ENCODE measurements around the gene DSCAML1. TPM values are rescaled to one million over a fixed set of nuclear protein-coding genes. Genes with fewer than 3 reads are reported as not detected.

Gene DSCAML1
- total and polyA plus RNA-seq, 9 of the 15 experiments (the other 6 are each of a cell fraction or from before 2014, with no cell fraction given): not detected

DNA sequence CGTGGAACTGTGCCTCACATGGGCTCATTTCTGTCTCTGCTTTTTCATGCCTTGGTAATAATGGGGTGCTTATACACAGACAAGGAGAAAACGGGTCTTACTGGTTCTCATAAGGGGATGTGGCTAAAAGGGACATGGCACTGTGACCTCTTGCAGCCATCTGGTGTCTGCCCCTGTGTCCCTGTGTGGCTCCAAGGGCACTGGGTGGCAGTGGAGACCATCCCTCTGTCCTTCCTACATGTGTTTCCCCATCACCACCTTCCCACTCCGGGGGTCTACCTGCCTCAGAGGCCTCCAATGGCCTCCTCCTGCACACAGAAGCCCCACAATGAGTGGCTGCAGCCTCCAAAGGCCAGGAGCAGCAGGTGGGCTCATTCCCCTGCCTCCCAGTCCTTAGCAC is 248.1 kb downstream of the DSCAML1 start:
- Histone ChIP-seq H3K27me3 (ENCODE audit: control insufficient read depth in 2 of 2, insufficient read depth in 2 of 2, low read length in 2 of 2) (peaks cover 12 to 73% of the 10 kb centered on the region in 2 experiments; a peak in 4 of 5 replicates), H3K4me3 (no peak overlapping the region), H4K20me1 (replicated peaks; ENCODE audit: control insufficient read depth, insufficient read depth, low read length) (peaks cover 5% of the 10 kb centered on the region; the same call in 1 of the 2 replicates), H3K9me3 (replicated peaks; ENCODE audit: control insufficient read depth, insufficient read depth, low read depth, low read length) (no peaks in the 10 kb centered on the region), H3K36me3 (ENCODE audit: control insufficient read depth, insufficient read depth, low read length) (no peaks in the 10 kb centered on the region), H3K79me2 (ENCODE audit: control insufficient read depth, insufficient read depth, low read length) (no peaks in the 10 kb centered on the region), H3K27ac (ENCODE audit: extremely low read depth, low read depth, low read length) (no peak overlapping the region), H3K4me1 (replicated peaks in 1 of 2; ENCODE audit: control insufficient read depth in 2 of 2, insufficient read depth in 2 of 2, low read length in 2 of 2) (no peaks in the 10 kb centered on the region), H3K9ac (ENCODE audit: insufficient read depth in 1 of 2, low read depth in 2 of 2, low read length in 2 of 2) (no peak overlapping the region), H2AFZ (ENCODE audit: low read depth, low read length) (no peak overlapping the region), H3K9me1 (ENCODE audit: control insufficient read depth, insufficient read depth, low read length) (peaks cover 3% of the 10 kb centered on the region), H3K4me2 (ENCODE audit: insufficient read depth, low read length) (no peak overlapping the region)
- 0% methylated on average over 3 of the region's 3 CpGs for WGBS (ENCODE audit: insufficient coverage, low coverage, missing lambda C conversion rate)
- CTCF ChIA-PET (ENCODE audit: low intra/inter-chr PET ratio): no interaction called here
- no peak for DNase-seq (ENCODE audit: extremely low read depth in 1 of 4, low spot score in 3 of 4)
- in situ Hi-C loops (cut with MboI) (no loop called here), intact Hi-C loops (cut with micrococcal nuclease) (no loop called here)
- no TSS peak for BruUV-seq (replicated peaks)
- ATAC-seq: no peak
- TF ChIP-seq TAF15 (IDR thresholded peaks at IDR 0.05; ENCODE audit: low read depth, low read length) (no peak), SP2 (IDR thresholded peaks at IDR 0.05; ENCODE audit: extremely low read depth, low read depth, low read length, poor library complexity, severe bottlenecking) (no peak), PTRF (tag; IDR thresholded peaks at IDR 0.05) (no peak), ZNF444 (CRISPR knock-in tag; IDR thresholded peaks at IDR 0.05) (no peak), NBN (IDR thresholded peaks at IDR 0.05; ENCODE audit: low read depth) (no peak), NONO (IDR thresholded peaks at IDR 0.05; ENCODE audit: low read depth in 2 of 2, low read length in 1 of 2) (no peak)
- FAIRE-seq: peak; percentile 23
- POLR2A ChIA-PET: no interaction called here

DNA sequence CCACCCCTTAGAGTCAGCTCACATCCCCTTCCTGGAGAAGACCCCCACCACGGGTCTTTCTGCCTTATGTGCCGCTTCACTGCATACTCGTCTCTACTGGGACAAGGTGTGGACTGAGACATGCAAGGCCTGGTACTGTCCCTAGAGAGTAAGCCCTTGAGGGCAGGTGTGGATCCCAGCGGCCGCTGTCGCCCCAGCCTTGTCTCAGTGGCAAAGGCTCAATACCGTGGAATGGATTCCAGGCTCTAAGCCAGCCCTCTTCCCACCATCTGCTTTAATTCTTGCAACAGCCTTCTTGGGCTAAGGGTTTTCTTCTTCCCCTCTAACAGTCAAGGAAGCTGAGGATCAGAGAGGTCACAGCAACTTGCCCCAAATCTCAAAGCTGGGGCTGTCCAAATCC is 249.1 kb downstream of the DSCAML1 start:
- H3K9ac ChIP-seq (ENCODE audit: insufficient read depth in 1 of 2, low read depth in 2 of 2, low read length in 2 of 2): no peak overlapping the region
- H3K4me2 ChIP-seq (ENCODE audit: insufficient read depth, low read length): no peak overlapping the region
- no peak for ATAC-seq
- H2AFZ ChIP-seq (ENCODE audit: low read depth, low read length): no peak overlapping the region
- CTCF ChIA-PET (ENCODE audit: low intra/inter-chr PET ratio): no interaction called here
- BruUV-seq (replicated peaks): no TSS peak
- FAIRE-seq: no peak
- peaks cover 3% of the 10 kb centered on the region for H3K9me1 ChIP-seq (ENCODE audit: control insufficient read depth, insufficient read depth, low read length)
- H3K9me3 ChIP-seq (replicated peaks; ENCODE audit: control insufficient read depth, insufficient read depth, low read depth, low read length): no peaks in the 10 kb centered on the region
- H3K4me3 ChIP-seq: no peak overlapping the region
- no peak for DNase-seq (ENCODE audit: extremely low read depth in 1 of 4, low spot score in 3 of 4)
- intact Hi-C loops (cut with micrococcal nuclease): no loop called here
- H3K27ac ChIP-seq (ENCODE audit: extremely low read depth, low read depth, low read length): no peak overlapping the region
- no peak for TF ChIP-seq PHB (CRISPR knock-in tag; IDR thresholded peaks at IDR 0.05)
- TF ChIP-seq, protein P1, sequence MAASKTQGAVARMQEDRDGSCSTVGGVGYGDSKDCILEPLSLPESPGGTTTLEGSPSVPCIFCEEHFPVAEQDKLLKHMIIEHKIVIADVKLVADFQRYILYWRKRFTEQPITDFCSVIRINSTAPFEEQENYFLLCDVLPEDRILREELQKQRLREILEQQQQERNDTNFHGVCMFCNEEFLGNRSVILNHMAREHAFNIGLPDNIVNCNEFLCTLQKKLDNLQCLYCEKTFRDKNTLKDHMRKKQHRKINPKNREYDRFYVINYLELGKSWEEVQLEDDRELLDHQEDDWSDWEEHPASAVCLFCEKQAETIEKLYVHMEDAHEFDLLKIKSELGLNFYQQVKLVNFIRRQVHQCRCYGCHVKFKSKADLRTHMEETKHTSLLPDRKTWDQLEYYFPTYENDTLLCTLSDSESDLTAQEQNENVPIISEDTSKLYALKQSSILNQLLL (CRISPR knock-in tag; IDR thresholded peaks at IDR 0.05; ENCODE audit: borderline replicate concordance): no peak
- POLR2A ChIA-PET: no interaction called here
- WGBS (ENCODE audit: insufficient coverage, low coverage, missing lambda C conversion rate): 3% methylated on average over 6 of the region's 7 CpGs
- H3K27me3 ChIP-seq (ENCODE audit: control insufficient read depth in 2 of 2, insufficient read depth in 2 of 2, low read length in 2 of 2): peaks cover 12 to 79% of the 10 kb centered on the region in 2 experiments; a peak in 4 of 5 replicates
- H3K79me2 ChIP-seq (ENCODE audit: control insufficient read depth, insufficient read depth, low read length): no peaks in the 10 kb centered on the region
- H3K4me1 ChIP-seq (replicated peaks in 1 of 2; ENCODE audit: control insufficient read depth in 2 of 2, insufficient read depth in 2 of 2, low read length in 2 of 2): no peaks in the 10 kb centered on the region
- H3K36me3 ChIP-seq (ENCODE audit: control insufficient read depth, insufficient read depth, low read length): no peaks in the 10 kb centered on the region
- peaks cover 5% of the 10 kb centered on the region; the same call in 1 of the 2 replicates for H4K20me1 ChIP-seq (replicated peaks; ENCODE audit: control insufficient read depth, insufficient read depth, low read length)
- in situ Hi-C loops (cut with MboI): no loop called here

All from K562 (cell line).